ENCODE data around the gene EDC3. TPM values are rescaled to one million over a fixed set of nuclear protein-coding genes. Genes with fewer than 3 reads are reported as not detected.

EDC3 gene
- total and polyA plus RNA-seq, 2 experiments from 2014 or later, result 13.8 to 26.5 TPM

- Histone ChIP-seq H2AFZ (peak overlapping the region; percentile 99), H3K4me1 (ENCODE audit: insufficient read depth) (peaks cover 7% of the 10 kb centered on the region; the same call in 1 of the 2 replicates), H3K4me3 (peak overlapping the region; percentile 67), H4K20me1 (replicated peaks; ENCODE audit: insufficient read depth) (no peaks in the 10 kb centered on the region), H3K27me3 (ENCODE audit: insufficient read depth) (peaks cover 33% of the 10 kb centered on the region), H3K36me3 (ENCODE audit: insufficient read depth) (no peaks in the 10 kb centered on the region), H3K79me2 (replicated peaks; ENCODE audit: insufficient read depth) (no peaks in the 10 kb centered on the region), H3K9me2 (ENCODE audit: insufficient read depth) (0 out of 2 replicates have a peak, but pooled peaks cover 3% of the 10 kb centered on the region), H3F3A (replicated peaks; ENCODE audit: low read depth) (no peaks in the 10 kb centered on the region), H3K27ac (ENCODE audit: low read depth) (no peak overlapping the region), H3K4me2 (peak overlapping the region; percentile 83)
- H3K9me3 Mint-ChIP-seq, result peaks cover 12% of the 10 kb centered on the region
- H3K4me3 Mint-ChIP-seq, result peak overlapping the region; percentile 65
- peaks cover 29% of the 10 kb centered on the region for H3K27me3 Mint-ChIP-seq (ENCODE audit: insufficient read depth, low read depth, poor library complexity)
- ATAC-seq (no peak), DNase-seq (ENCODE audit: low spot score) (peak; percentile 38)
- no peak overlapping the region for H3K27ac Mint-ChIP-seq
- H3K36me3 Mint-ChIP-seq (ENCODE audit: low read depth), result peaks cover 3% of the 10 kb centered on the region; the same call in 2 of the 3 replicates
- H3K4me1 Mint-ChIP-seq, result peaks cover 5% of the 10 kb centered on the region
- peak; percentile 15 for TF ChIP-seq EZH2 (IDR thresholded peaks at IDR 0.05; ENCODE audit: low read depth, unreplicated experiment)
- TF ChIP-seq NANOG (IDR thresholded peaks at IDR 0.05; ENCODE audit: borderline replicate concordance), result no peak
Measured at GRCh38 chr15:74726774-74727164, 30.9 kb upstream of the EDC3 start.

- Histone ChIP-seq H3K4me2 (peak overlapping the region; percentile 83), H3K27me3 (ENCODE audit: insufficient read depth) (peaks cover 33% of the 10 kb centered on the region), H3K36me3 (ENCODE audit: insufficient read depth) (no peaks in the 10 kb centered on the region), H3K27ac (ENCODE audit: low read depth) (no peak overlapping the region), H3K9me2 (ENCODE audit: insufficient read depth) (0 out of 2 replicates have a peak, but pooled peaks cover 5% of the 10 kb centered on the region), H2AFZ (peak overlapping the region; percentile 99), H3K4me3 (peak overlapping the region; percentile 67), H3K79me2 (replicated peaks; ENCODE audit: insufficient read depth) (no peaks in the 10 kb centered on the region), H4K20me1 (replicated peaks; ENCODE audit: insufficient read depth) (no peaks in the 10 kb centered on the region), H3F3A (replicated peaks; ENCODE audit: low read depth) (no peaks in the 10 kb centered on the region), H3K4me1 (ENCODE audit: insufficient read depth) (peaks cover 7% of the 10 kb centered on the region; the same call in 1 of the 2 replicates)
- Mint-ChIP-seq H3K4me3 (peak overlapping the region; percentile 65), H3K36me3 (ENCODE audit: low read depth) (peaks cover 3% of the 10 kb centered on the region; the same call in 2 of the 3 replicates), H3K27me3 (ENCODE audit: insufficient read depth, low read depth, poor library complexity) (peaks cover 27% of the 10 kb centered on the region), H3K9me3 (peaks cover 12% of the 10 kb centered on the region), H3K27ac (no peak overlapping the region), H3K4me1 (peaks cover 5% of the 10 kb centered on the region)
- DNase-seq (ENCODE audit: low spot score) (peak; percentile 82), ATAC-seq (peak; percentile 74)
- TF ChIP-seq CREB1 (CRISPR knock-in tag; IDR thresholded peaks at IDR 0.05; ENCODE audit: low read depth) (0 out of 2 replicates have a peak, but pooled peaks have one; percentile 6), CTCF (conservative IDR thresholded peaks at IDR 0.05; ENCODE audit: low read depth in 2 of 2) (peak; percentile 24 to 26; a peak in 3 of 4 replicates), POLR2AphosphoS5 (IDR thresholded peaks at IDR 0.05; ENCODE audit: low read depth) (peak; percentile 35; the same call in 1 of the 2 replicates), STAT1 (IDR thresholded peaks at IDR 0.05; ENCODE audit: unreplicated experiment) (no peak)
Measured at GRCh38 chr15:74725845-74726773, 30.3 kb upstream of the EDC3 start.

All from GM23338 (cell line).